Ishikawa (cell line): Measurements from ENCODE around the gene NUP58.

Experiments
- CEBPB ChIP-seq: IDR thresholded peaks from 2 replicates; pipeline ENCODE4 v1.6.1; 2012
- CREB1 ChIP-seq: IDR thresholded peaks from 2 replicates; pipeline ENCODE4 v1.6.1; 2012; ENCODE audit warnings: low read depth
- EGR1 ChIP-seq: IDR thresholded peaks from 2 replicates; pipeline ENCODE4 v1.6.1; 2012
- EP300 ChIP-seq: IDR thresholded peaks from 2 replicates; pipeline ENCODE4 v1.6.1; 2012; ENCODE audit warnings: borderline replicate concordance
- FOXM1 ChIP-seq: IDR thresholded peaks from 2 replicates; pipeline ENCODE4 v1.6.1; 2012; ENCODE audit warnings: low read depth, borderline replicate concordance
- NFIC ChIP-seq: IDR thresholded peaks from 2 replicates; pipeline ENCODE4 v1.6.1; 2012
- RAD21 ChIP-seq: IDR thresholded peaks from 2 replicates; pipeline ENCODE4 v1.6.1; 2012; ENCODE audit warnings: low read depth
- TAF1 ChIP-seq: IDR thresholded peaks from 2 replicates; pipeline ENCODE4 v1.6.1; 2012; ENCODE audit warnings: low read depth, mild to moderate bottlenecking
- TCF12 ChIP-seq: IDR thresholded peaks from 2 replicates; pipeline ENCODE4 v1.6.1; 2012; ENCODE audit warnings: low read depth
- TEAD4 ChIP-seq: IDR thresholded peaks from 2 replicates; pipeline ENCODE4 v1.6.1; 2012
- YY1 ChIP-seq: IDR thresholded peaks from 2 replicates; pipeline ENCODE4 v1.6.1; 2012; ENCODE audit warnings: low read depth
- ZBTB7A ChIP-seq: IDR thresholded peaks from 2 replicates; pipeline ENCODE4 v1.6.1; 2012; ENCODE audit warnings: low read depth
- TF ChIP-seq, protein P1 (sequence below): IDR thresholded peaks from 2 replicates; pipeline ENCODE4 v1.6.1; 2012
- TF ChIP-seq, protein P2 (sequence below): IDR thresholded peaks from 2 replicates; pipeline ENCODE4 v1.6.1; 2012
- TF ChIP-seq, protein P3 (sequence below): IDR thresholded peaks from 2 replicates; pipeline ENCODE4 v1.6.1; 2012; ENCODE audit warnings: low read depth, mild to moderate bottlenecking

The NUP58 gene

DNA sequence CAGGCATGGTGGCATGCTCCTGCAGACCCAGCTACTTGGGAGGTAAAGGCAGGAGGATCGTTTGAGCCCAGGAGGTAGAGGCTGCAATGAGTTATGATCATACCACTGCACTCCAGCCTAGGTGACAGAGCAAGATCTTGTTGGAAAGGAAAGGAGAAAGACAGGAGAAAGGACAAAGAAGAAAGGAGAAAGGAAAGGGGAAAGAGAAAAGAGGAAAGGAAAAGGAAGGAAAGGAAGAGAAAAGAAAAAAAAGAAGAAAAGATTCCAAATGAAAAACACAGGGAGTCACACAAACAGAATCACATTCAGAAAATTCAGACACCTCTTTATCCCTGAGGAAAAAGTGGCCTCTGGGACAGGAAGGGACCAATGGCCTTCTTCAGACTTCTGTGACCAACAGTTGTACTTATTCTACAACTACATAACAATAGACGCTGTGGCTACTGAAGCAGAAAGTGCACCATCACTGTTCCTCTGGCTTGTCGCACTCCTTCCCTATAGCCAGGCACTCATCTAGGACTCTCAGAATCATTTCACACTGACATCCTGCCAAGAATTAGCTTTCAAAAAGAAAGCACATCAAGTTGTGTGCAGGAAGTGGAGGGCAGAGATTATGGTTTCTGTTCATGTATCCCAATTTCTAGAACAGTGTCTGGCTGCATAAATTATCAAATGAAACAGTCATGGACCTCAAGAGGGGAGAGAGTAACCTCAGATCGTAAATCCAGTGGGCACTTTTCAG, 20.1 kb upstream of the NUP58 start:
- TF ChIP-seq TCF12, result no peak

DNA sequence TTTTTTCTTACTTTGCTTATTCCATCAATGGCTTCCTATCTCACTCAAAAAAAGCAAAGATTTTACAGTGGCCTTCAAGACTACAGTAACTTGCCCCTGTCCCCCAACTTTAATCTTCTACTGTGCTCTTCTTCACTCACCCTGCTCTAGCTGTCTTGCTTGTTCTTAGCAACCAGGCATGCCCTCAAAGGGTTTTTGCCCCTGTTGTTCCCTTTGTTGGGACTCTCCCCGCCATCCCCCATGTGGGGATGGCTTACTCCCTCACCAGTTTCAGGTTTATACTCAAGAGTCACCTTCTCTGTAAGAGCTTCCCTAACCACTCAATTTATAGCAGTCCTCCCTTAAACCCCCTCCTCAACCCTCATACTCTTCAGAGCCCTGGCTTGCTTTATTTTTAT, 19.5 kb upstream of the NUP58 start:
- TF ChIP-seq CREB1 (no peak), CEBPB (no peak), EP300 (no peak)
- TF ChIP-seq, protein P1, sequence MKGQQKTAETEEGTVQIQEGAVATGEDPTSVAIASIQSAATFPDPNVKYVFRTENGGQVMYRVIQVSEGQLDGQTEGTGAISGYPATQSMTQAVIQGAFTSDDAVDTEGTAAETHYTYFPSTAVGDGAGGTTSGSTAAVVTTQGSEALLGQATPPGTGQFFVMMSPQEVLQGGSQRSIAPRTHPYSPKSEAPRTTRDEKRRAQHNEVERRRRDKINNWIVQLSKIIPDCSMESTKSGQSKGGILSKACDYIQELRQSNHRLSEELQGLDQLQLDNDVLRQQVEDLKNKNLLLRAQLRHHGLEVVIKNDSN, result no peak

DNA sequence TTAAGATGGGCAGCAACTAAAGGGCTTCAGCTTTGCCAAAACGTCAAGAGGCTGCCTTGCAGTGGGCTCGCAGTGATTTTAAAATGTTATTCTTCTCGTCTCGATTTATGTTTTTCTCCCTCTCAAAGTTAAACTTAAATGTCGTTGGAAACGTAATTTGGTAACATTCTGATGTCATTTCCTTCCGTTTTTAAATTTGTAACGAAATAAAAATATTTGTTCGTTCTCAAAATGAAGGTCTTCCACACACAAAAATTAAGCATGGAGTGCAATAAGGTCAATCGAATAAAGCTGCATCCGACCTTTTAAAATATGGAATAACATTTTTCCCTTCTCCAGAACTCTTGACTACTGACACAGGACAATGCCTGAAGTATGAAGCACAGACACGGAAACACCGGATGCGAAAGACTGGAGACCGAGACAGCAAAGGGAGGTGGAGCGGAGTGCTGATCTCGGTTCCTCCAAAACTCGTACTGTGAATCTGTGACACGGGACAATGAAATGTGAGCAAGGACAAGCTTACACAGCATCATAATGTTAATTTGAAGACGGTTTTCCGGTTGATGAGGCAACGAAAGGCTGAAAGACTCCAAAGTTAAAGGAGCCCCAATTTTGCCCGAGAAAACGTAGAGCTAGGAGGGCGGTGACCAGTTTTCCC, 15.0 kb upstream of the NUP58 start:
- TF ChIP-seq, protein P1, result no peak
- TF ChIP-seq TCF12 (no peak), TEAD4 (no peak)

DNA sequence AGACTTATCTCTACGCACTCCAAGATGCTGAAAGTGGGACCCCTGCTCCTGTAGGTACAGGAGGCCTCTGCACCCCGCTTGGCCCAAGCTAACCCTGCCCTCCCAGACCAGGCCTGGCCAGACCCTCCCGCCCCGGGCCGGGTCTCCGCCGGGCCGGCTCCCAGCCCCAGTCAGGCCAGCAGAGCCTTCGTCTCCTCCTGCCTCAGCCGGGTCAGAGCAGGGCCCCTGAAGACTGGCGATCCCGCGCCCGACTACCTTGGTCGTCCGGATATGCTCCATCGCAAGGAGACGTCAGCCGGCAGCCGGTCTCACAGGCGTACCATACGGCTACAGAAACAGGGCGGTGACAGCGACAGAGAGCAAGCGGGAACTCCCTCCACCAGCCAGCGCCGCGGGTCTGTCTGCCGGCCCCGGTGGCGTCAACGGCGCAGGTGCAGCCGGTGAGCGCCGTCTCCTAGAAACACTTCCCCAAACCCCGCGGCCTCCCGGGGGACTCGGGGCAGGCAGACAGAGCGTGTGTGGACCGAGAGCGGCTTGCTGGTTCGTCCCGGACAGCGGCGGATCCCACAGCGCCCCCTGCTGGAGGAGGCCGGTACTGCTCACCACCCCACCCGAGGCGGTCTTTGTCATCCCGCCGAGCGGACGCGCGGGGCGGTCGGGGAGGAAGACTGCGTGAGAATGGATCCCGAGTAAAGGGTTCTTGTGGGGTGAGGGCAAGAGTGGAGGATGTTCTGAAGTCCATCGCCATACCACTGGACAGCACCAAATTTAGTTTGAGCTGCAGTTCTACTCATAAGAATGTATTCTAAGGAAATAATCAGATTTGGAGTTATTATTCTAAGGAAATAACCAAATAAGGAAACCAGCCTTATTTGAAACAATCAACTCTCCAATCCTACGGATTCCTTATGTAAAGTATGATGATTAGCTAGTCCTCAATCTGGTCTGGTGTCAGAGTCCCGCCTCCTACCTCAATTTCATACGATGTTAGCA, 14.2 kb upstream of the NUP58 start, which contains the start of gene MTMR6:
TSS of gene MTMR6 (minus strand) at position 520 of the 993 bp plus-strand sequence. CDS start at position 279, 241 bp downstream.
- TF ChIP-seq CREB1 (no peak), TEAD4 (no peak), TCF12 (no peak), EP300 (no peak), NFIC (no peak), FOXM1 (peak; percentile 87), YY1 (peak; percentile 42; the same call in 1 of the 2 replicates), ZBTB7A (no peak), EGR1 (no peak), RAD21 (peak; percentile 44; the same call in 1 of the 2 replicates), TAF1 (peak; percentile 61; the same call in 1 of the 2 replicates), CEBPB (no peak)
- TF ChIP-seq, protein P1, result no peak
- TF ChIP-seq, protein P2, sequence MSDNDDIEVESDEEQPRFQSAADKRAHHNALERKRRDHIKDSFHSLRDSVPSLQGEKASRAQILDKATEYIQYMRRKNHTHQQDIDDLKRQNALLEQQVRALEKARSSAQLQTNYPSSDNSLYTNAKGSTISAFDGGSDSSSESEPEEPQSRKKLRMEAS, result peak; percentile 73
- TF ChIP-seq, protein P3, sequence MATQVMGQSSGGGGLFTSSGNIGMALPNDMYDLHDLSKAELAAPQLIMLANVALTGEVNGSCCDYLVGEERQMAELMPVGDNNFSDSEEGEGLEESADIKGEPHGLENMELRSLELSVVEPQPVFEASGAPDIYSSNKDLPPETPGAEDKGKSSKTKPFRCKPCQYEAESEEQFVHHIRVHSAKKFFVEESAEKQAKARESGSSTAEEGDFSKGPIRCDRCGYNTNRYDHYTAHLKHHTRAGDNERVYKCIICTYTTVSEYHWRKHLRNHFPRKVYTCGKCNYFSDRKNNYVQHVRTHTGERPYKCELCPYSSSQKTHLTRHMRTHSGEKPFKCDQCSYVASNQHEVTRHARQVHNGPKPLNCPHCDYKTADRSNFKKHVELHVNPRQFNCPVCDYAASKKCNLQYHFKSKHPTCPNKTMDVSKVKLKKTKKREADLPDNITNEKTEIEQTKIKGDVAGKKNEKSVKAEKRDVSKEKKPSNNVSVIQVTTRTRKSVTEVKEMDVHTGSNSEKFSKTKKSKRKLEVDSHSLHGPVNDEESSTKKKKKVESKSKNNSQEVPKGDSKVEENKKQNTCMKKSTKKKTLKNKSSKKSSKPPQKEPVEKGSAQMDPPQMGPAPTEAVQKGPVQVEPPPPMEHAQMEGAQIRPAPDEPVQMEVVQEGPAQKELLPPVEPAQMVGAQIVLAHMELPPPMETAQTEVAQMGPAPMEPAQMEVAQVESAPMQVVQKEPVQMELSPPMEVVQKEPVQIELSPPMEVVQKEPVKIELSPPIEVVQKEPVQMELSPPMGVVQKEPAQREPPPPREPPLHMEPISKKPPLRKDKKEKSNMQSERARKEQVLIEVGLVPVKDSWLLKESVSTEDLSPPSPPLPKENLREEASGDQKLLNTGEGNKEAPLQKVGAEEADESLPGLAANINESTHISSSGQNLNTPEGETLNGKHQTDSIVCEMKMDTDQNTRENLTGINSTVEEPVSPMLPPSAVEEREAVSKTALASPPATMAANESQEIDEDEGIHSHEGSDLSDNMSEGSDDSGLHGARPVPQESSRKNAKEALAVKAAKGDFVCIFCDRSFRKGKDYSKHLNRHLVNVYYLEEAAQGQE, result no peak

DNA sequence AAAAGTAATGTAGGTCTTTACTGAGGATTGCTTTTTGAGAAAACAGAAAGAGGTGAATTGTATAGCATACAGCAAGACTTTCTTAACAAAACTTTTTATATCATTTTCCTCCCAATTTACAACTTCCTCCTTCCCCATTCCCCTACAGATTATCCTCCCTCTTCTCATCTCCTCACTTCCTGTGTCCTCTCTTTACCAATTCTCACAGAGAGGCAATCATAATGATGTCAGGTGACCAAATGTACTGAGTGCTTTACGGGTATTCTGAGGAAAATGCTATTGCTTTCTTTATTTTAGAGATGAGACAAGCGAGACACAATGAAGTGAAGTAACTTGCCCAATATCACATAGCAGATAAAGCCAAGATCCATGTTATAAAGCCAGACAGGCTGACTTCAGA, 12.5 kb upstream of the NUP58 start:
- no peak for TF ChIP-seq NFIC

DNA sequence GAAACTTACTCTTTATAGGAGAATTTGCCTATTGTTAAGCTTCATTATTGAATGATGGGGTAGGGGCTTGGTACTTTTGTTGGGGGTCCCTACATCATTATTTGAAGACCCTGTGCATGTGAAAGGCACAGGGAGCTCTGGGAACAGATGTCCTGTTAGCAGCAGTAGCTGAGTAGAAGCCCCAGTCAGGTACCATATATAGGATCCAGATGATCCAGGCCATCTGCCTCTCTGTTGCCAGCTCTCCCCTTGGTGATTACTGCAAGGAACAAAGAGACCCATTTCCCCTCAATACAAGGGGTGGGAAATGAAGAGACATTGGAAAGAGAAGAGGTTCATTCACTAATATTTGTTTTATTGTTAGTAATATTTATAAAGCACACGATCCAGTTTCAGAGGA, 9.7 kb upstream of the NUP58 start:
- TF ChIP-seq TCF12, result no peak
- no peak for TF ChIP-seq TEAD4
- no peak for TF ChIP-seq RAD21
- TF ChIP-seq TAF1, result no peak
- no peak for TF ChIP-seq CREB1
- TF ChIP-seq, protein P2, result no peak
- no peak for TF ChIP-seq NFIC
- no peak for TF ChIP-seq EGR1
- TF ChIP-seq, protein P3, result no peak
- TF ChIP-seq, protein P1, result no peak
- no peak for TF ChIP-seq CEBPB
- TF ChIP-seq YY1, result no peak
- TF ChIP-seq FOXM1, result no peak
- no peak for TF ChIP-seq EP300
- no peak for TF ChIP-seq ZBTB7A
